ENCODE measurements around the gene PAK5. TPM values are rescaled to one million over a fixed set of nuclear protein-coding genes. Genes with fewer than 3 reads are reported as not detected.
"Not testable (repeated sequence)": the region's sequence is repeated elsewhere in the genome, so short reads cannot be mapped to it uniquely, and the experiment has no call there.

PAK5 gene
- total RNA-seq, 1 donor from 2014 or later = 33.0 TPM

GRCh38 chr20:9686455-9686854 is 152.4 kb downstream of the PAK5 start:
- FAIRE-seq (no peak), DNase-seq (ENCODE audit: low spot score in 2 of 2) (no peak)

- DNase-seq (ENCODE audit: low spot score in 2 of 2) (no peak), FAIRE-seq (no peak)
Measured at GRCh38 chr20:9686001-9686400, 152.9 kb downstream of the PAK5 start.

GRCh38 chr20:9685011-9685410 is 153.9 kb downstream of the PAK5 start:
- no peak for DNase-seq (ENCODE audit: low spot score in 2 of 2)
- FAIRE-seq = no peak

GRCh38 chr20:9677100-9677623 is 161.7 kb downstream of the PAK5 start:
- FAIRE-seq = no peak
- no peak for DNase-seq (ENCODE audit: low spot score in 2 of 2)

- no peak for FAIRE-seq
Measured at GRCh38 chr20:9672981-9673380, 165.9 kb downstream of the PAK5 start.

GRCh38 chr20:9672027-9672426 is 166.8 kb downstream of the PAK5 start:
- DNase-seq (ENCODE audit: low spot score in 2 of 2) = no peak
- FAIRE-seq = no peak

More at GRCh38 chr20:9672981-9673380, 165.9 kb downstream of the PAK5 start:
- no peak for DNase-seq (ENCODE audit: low spot score in 2 of 2)

- FAIRE-seq = no peak
- DNase-seq (ENCODE audit: low spot score in 2 of 2) = no peak
Measured at GRCh38 chr20:9668381-9668780, 170.5 kb downstream of the PAK5 start.

GRCh38 chr20:9663423-9663822 is 175.5 kb downstream of the PAK5 start:
- FAIRE-seq (no peak), DNase-seq (ENCODE audit: low spot score in 2 of 2) (no peak)

GRCh38 chr20:9660236-9660868 is 178.5 kb downstream of the PAK5 start:
- DNase-seq (ENCODE audit: low spot score in 2 of 2) = no peak
- FAIRE-seq = no peak

GRCh38 chr20:9647741-9648140 is 191.1 kb downstream of the PAK5 start:
- FAIRE-seq = no peak

GRCh38 chr20:9646375-9646774 is 192.5 kb downstream of the PAK5 start:
- FAIRE-seq (no peak), DNase-seq (ENCODE audit: low spot score in 2 of 2) (no peak)

More at GRCh38 chr20:9647741-9648140, 191.1 kb downstream of the PAK5 start:
- DNase-seq (ENCODE audit: low spot score in 2 of 2) = no peak

GRCh38 chr20:9642882-9643281 is 196.0 kb downstream of the PAK5 start:
- FAIRE-seq = no peak
- no peak for DNase-seq (ENCODE audit: low spot score in 2 of 2)

- not testable (repeated sequence) for DNase-seq (ENCODE audit: low spot score in 2 of 2); FAIRE-seq
Measured at GRCh38 chr20:9641499-9642000, 197.3 kb downstream of the PAK5 start.

GRCh38 chr20:9637889-9638288 is 201.0 kb downstream of the PAK5 start:
- DNase-seq (ENCODE audit: low spot score in 2 of 2) (no peak), FAIRE-seq (no peak)

GRCh38 chr20:9635750-9636149 is 203.1 kb downstream of the PAK5 start:
- no peak for FAIRE-seq
- DNase-seq (ENCODE audit: low spot score in 2 of 2) = no peak

- no peak for FAIRE-seq
Measured at GRCh38 chr20:9634327-9634726, 204.5 kb downstream of the PAK5 start.

GRCh38 chr20:9632991-9633390 is 205.9 kb downstream of the PAK5 start:
- FAIRE-seq = no peak

More at GRCh38 chr20:9634327-9634726, 204.5 kb downstream of the PAK5 start:
- DNase-seq (ENCODE audit: low spot score in 2 of 2) = no peak

GRCh38 chr20:9632265-9632664 is 206.6 kb downstream of the PAK5 start:
- FAIRE-seq (no peak), DNase-seq (ENCODE audit: low spot score in 2 of 2) (no peak)

More at GRCh38 chr20:9632991-9633390, 205.9 kb downstream of the PAK5 start:
- no peak for DNase-seq (ENCODE audit: low spot score in 2 of 2)

- FAIRE-seq = no peak
Measured at GRCh38 chr20:9630554-9630953, 208.3 kb downstream of the PAK5 start.

GRCh38 chr20:9629831-9630230 is 209.0 kb downstream of the PAK5 start:
- FAIRE-seq = no peak
- no peak for DNase-seq (ENCODE audit: low spot score in 2 of 2)

More at GRCh38 chr20:9630554-9630953, 208.3 kb downstream of the PAK5 start:
- no peak for DNase-seq (ENCODE audit: low spot score in 2 of 2)

GRCh38 chr20:9628589-9628988 is 210.3 kb downstream of the PAK5 start:
- DNase-seq (ENCODE audit: low spot score in 2 of 2) (no peak), FAIRE-seq (no peak)

- DNase-seq (ENCODE audit: low spot score in 2 of 2) (no peak), FAIRE-seq (no peak)
Measured at GRCh38 chr20:9628141-9628540, 210.7 kb downstream of the PAK5 start.

Data from frontal cortex (tissue), 4 donors.